ENCODE results near the gene NEUROD2. TPM values are rescaled to one million over a fixed set of nuclear protein-coding genes. Genes with fewer than 3 reads are reported as not detected.

Gene NEUROD2
- total RNA-seq, 1 donor from 2014 or later = not detected

DNA sequence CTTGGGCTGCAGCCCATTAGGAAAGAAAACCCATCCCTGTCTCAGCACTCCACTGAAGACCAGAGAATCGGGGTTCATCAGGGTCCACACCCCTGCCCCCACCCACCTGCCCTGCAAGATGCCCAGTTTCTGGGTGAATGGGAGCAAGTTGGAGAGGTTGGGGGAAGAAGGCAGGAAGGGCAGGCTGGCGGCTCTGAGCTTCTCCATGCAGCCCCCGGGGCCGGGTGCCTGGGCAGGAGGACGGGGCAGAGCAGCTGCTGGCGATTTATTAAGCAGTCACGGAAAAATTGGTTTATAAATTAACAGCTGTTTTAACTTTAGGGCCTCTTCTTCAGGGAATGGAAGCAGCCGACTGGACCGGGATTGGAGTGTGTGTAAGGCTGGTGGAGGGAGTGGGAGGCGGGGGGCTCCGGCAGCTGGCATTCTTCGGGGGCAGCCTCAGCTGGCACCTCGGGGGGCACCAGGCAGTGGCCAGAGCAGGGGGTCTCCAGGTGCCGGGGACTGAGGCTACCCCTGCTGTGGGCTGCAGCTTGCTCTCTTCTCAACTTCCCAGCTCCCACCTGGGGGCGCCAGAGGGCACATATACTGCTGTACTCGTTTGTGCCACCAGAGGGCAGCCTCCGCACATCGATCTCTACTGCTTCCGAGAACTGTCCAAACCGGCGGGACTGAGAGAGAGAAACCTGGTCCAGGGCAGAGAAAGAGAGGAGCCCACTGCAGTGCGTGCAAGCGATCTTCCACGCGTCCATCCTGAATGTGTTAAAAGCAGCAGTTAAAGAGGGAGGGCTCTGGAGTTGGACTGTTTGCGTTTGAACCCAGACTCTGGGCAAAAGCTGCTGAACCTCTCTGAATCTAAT lies 14.0 kb upstream of the NEUROD2 start:
- intact Hi-C loops (cut with DNase I) = no loop called here
- TF ChIP-seq, protein P1, sequence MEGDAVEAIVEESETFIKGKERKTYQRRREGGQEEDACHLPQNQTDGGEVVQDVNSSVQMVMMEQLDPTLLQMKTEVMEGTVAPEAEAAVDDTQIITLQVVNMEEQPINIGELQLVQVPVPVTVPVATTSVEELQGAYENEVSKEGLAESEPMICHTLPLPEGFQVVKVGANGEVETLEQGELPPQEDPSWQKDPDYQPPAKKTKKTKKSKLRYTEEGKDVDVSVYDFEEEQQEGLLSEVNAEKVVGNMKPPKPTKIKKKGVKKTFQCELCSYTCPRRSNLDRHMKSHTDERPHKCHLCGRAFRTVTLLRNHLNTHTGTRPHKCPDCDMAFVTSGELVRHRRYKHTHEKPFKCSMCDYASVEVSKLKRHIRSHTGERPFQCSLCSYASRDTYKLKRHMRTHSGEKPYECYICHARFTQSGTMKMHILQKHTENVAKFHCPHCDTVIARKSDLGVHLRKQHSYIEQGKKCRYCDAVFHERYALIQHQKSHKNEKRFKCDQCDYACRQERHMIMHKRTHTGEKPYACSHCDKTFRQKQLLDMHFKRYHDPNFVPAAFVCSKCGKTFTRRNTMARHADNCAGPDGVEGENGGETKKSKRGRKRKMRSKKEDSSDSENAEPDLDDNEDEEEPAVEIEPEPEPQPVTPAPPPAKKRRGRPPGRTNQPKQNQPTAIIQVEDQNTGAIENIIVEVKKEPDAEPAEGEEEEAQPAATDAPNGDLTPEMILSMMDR (IDR thresholded peaks at IDR 0.05) = peak; percentile 100
- Histone ChIP-seq H3K36me3 (no peaks in the 10 kb centered on the region), H3K27ac (no peak overlapping the region), H3K9me3 (no peaks in the 10 kb centered on the region), H3K4me3 (no peak overlapping the region), H3K4me1 (peaks cover 29% of the 10 kb centered on the region), H3K27me3 (ENCODE audit: low read depth) (peaks cover 18% of the 10 kb centered on the region)
- DNase-seq (peak; percentile 91), ATAC-seq (peak; percentile 82 to 91)

GRCh38 chr17:39619786-39620101 lies 12.0 kb upstream of the NEUROD2 start:
- TF ChIP-seq, protein P1 (IDR thresholded peaks at IDR 0.05) = no peak
- intact Hi-C loops (cut with DNase I) = no loop called here
- peaks cover 24% of the 10 kb centered on the region for H3K4me1 ChIP-seq
- no peaks in the 10 kb centered on the region for H3K9me3 ChIP-seq
- H3K27me3 ChIP-seq (ENCODE audit: low read depth) = no peaks in the 10 kb centered on the region
- H3K4me3 ChIP-seq = no peak overlapping the region
- H3K27ac ChIP-seq = no peak overlapping the region
- DNase-seq = no peak
- ATAC-seq = no peak
- no peaks in the 10 kb centered on the region for H3K36me3 ChIP-seq

- no peak for ATAC-seq
- Histone ChIP-seq H3K4me3 (peak overlapping the region; percentile 54), H3K27me3 (ENCODE audit: low read depth) (no peaks in the 10 kb centered on the region), H3K27ac (no peak overlapping the region), H3K36me3 (no peaks in the 10 kb centered on the region), H3K9me3 (no peaks in the 10 kb centered on the region), H3K4me1 (peaks cover 24% of the 10 kb centered on the region)
- DNase-seq = no peak
- intact Hi-C loops (cut with DNase I) = no loop called here
- TF ChIP-seq, protein P1 (IDR thresholded peaks at IDR 0.05) = no peak
Measured at GRCh38 chr17:39618956-39619785, 11.5 kb upstream of the NEUROD2 start.

DNA sequence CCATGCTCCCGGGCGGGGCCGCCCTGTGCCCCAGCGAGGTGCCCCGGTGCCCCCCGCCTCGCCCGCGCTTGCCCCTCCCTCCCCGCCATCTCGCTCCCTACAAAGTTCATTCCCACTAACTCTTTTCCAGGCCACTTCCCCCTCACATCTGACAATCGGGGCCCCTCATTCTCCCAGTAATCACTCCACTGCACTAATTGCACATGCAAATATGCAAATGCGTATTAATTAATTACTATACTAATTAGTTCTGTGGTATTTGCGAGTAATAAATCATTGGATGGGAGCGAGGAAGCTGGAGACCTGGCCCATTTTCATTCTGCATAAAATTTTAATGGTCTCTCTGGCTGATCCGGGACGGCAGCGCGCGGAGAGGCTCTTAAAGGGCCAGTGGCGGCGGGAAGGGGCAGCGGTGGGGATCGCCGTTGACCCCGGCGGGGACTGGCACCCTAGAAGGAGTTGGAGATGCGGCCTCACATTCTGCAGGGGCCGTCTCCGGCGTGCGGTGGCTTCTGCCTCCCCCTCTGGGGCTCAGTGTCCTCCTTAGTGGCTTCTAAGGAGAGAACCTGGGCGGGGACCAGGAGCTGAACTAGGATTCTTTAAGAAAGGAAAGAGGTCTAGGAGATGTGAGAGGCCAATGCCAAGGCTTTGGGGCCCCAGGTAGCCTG lies 10.7 kb upstream of the NEUROD2 start:
- Histone ChIP-seq H3K36me3 (no peaks in the 10 kb centered on the region), H3K4me1 (peaks cover 24% of the 10 kb centered on the region), H3K27ac (peak overlapping the region; percentile 37), H3K27me3 (ENCODE audit: low read depth) (no peaks in the 10 kb centered on the region), H3K4me3 (peak overlapping the region; percentile 54), H3K9me3 (no peaks in the 10 kb centered on the region)
- intact Hi-C loops (cut with DNase I) = no loop called here
- ATAC-seq (peak in 1 of 2 donors; percentile 18), DNase-seq (no peak)
- TF ChIP-seq, protein P1 (IDR thresholded peaks at IDR 0.05) = no peak

DNA sequence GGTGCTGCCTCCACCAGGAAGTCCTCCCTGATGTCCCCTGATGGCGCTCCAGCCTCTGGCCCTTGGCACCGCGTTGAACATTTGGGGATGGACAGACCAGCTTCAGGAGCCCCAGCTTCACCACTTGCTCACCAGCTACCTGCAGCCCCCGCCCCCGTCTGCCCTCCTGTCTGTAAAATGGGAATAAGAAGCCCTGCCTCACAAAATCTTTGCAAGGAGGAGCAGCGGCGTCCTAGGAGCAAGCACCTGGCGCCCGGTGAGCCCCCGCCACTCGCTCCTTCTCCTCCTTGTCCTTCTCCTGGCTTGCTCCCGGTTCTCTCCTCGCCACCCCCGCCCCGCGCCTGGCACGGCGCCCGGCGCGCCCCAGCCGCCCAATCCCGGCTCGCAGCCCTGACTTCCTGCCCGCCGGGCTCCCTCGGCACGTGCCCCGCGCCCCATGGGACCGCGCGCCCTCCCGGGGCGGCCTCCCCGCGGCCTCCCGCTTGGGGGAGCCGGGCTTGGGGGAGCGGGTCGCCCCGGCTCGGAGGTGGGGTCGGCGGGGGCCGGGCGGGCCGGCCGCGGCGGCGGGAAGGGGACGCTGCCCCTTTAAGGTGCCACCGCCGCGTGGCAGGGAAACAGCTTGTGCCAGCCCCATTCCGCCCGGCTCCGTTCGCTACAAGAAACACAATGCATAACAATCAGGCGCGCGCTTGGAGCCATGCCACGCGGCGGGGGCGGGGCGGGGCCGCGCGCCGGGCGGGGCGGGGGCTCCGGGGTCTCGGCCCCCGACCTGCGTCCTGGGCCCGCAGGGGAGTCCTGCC lies 9.9 kb upstream of the NEUROD2 start:
- Histone ChIP-seq H3K9me3 (no peaks in the 10 kb centered on the region), H3K27ac (peak overlapping the region; percentile 37), H3K27me3 (ENCODE audit: low read depth) (peaks cover 2% of the 10 kb centered on the region), H3K4me3 (peak overlapping the region; percentile 54), H3K4me1 (peaks cover 18% of the 10 kb centered on the region), H3K36me3 (no peaks in the 10 kb centered on the region)
- TF ChIP-seq, protein P1 (IDR thresholded peaks at IDR 0.05) = no peak
- ATAC-seq = peak; percentile 55 to 67
- DNase-seq = peak; percentile 80
- intact Hi-C loops (cut with DNase I) = no loop called here

All from lower lobe of right lung (tissue), 2 donors.